ENCODE results near the gene RND3.

DNA sequence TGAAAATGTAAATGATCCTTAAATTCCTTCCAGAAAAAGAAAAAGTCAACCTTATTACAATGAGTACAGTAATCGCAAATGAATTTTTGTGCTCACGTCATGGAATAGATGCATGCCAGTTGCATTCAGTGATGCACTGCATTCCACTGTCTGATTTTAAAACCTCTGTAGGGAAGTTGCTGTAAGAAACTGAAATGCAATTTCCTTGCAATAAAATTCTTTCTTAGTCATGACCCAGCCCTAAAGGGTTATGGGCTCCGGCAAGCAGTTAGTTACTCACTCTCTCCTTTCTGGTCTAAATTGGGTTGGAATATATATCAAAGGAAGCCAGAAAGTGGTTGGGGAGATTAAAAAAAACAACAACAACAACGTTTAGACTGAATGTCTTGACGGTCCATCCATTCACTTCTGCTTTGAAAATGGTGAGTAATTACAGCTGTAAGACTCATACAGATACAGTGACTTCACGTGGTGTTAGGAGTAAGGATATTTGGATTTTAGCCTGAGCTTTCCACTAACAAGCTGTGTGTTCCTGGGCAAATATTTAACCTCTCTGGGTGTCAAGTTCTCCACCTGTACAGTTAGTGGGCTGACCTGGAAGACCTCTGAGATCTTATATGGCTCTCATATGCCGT is 8.6 kb upstream of the RND3 start:
- TF ChIP-seq POLR2A (IDR thresholded peaks at IDR 0.05; ENCODE audit: low read length) (no peak), GATA1 (IDR thresholded peaks at IDR 0.05; ENCODE audit: low read depth, low read length) (no peak)
